Osteoblast (primary cell): ENCODE data around the gene NUMB. TPM values are rescaled to one million over a fixed set of nuclear protein-coding genes. Genes with fewer than 3 reads are reported as not detected.

Experiments
- DNase-seq: peaks from one replicate; pipeline ENCODE4 v3.0.0; 2011; ENCODE audit warnings: low spot score, mixed read lengths; ENCODE audit not compliant: insufficient read length; ENCODE audit errors: missing footprints
- H2AFZ ChIP-seq: 2 replicates; pipeline ENCODE4 v1.6.0; 2011; ENCODE audit warnings: mild to moderate bottlenecking, low read length
- H3K27ac ChIP-seq: 2 replicates; pipeline ENCODE4 v1.5.1; 2011; ENCODE audit warnings: mild to moderate bottlenecking, low read depth, low read length, moderate library complexity
- H3K27me3 ChIP-seq: 2 replicates; pipeline ENCODE4 v1.6.0; 2012; ENCODE audit warnings: mild to moderate bottlenecking, control low read depth, inconsistent platforms, low read length, moderate library complexity; ENCODE audit not compliant: insufficient read depth
- H3K36me3 ChIP-seq: 2 replicates; pipeline ENCODE4 v1.5.1; 2011; ENCODE audit warnings: mild to moderate bottlenecking, low read length, control low read depth, moderate library complexity; ENCODE audit not compliant: insufficient read depth
- H3K4me1 ChIP-seq: 2 replicates; pipeline ENCODE4 v1.5.1; 2011; ENCODE audit warnings: mild to moderate bottlenecking, low read length, control low read depth, moderate library complexity; ENCODE audit not compliant: insufficient read depth
- H3K4me2 ChIP-seq: 2 replicates; pipeline ENCODE4 v1.6.0; 2011; ENCODE audit warnings: mild to moderate bottlenecking, low read length; ENCODE audit not compliant: insufficient read depth
- H3K4me3 ChIP-seq: fragments of 200-600 bp; sonication (generic); 3 replicates; pipeline ENCODE4 v1.5.1; 2012; ENCODE audit warnings: mild to moderate bottlenecking, low read length, inconsistent platforms; ENCODE audit not compliant: insufficient read depth
- H3K79me2 ChIP-seq: 2 replicates; pipeline ENCODE4 v1.6.0; 2012; ENCODE audit warnings: mild to moderate bottlenecking, low read length, control low read depth, inconsistent platforms; ENCODE audit not compliant: insufficient read depth
- H3K9me3 ChIP-seq: 2 replicates; pipeline ENCODE4 v1.5.1; 2011; ENCODE audit warnings: low read depth, low read length, control low read depth
- H4K20me1 ChIP-seq: 2 replicates; pipeline ENCODE4 v1.6.0; 2012; ENCODE audit warnings: mild to moderate bottlenecking, low read length, control low read depth; ENCODE audit not compliant: insufficient read depth
- total RNA-seq: library from RNA; depleted of rRNA; stranded (reverse); fragments of >200 nt; gene quantifications from 2 replicates; pipeline ENCODE4 v1.2.3, GENCODE V29; 2012
- TF ChIP-seq, protein P1 (sequence below): IDR thresholded peaks from 2 replicates; pipeline ENCODE4 v1.5.1; 2011; ENCODE audit warnings: mild to moderate bottlenecking, low read depth, low read length, moderate library complexity; ENCODE audit errors: extremely low read depth

NUMB gene
- total RNA-seq, 1 donor, result 52.5 TPM

DNA sequence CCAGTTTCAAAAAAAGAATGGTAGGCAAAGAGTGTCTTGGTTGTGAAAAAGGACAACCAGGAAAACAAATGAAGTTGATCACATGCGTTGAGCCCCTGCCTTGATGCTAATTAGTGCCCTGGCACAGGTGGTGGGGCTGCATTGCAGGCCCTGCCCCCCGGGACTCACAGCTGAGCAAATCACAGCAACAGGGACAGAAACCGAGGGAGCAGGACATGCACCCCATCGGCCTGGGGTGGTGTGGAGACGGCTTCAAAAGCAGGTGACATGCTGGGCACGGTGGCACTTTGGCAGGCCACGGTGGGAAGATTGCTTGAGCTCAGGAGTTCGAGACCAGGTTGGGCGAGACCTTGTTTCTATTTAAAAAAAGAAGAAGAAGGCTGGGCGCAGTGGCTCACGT is 222.2 kb downstream of the NUMB start:
- H4K20me1 ChIP-seq, result peaks cover 9% of the 10 kb centered on the region
- H3K9me3 ChIP-seq, result no peaks in the 10 kb centered on the region
- peaks cover 75% of the 10 kb centered on the region for H3K27me3 ChIP-seq

DNA sequence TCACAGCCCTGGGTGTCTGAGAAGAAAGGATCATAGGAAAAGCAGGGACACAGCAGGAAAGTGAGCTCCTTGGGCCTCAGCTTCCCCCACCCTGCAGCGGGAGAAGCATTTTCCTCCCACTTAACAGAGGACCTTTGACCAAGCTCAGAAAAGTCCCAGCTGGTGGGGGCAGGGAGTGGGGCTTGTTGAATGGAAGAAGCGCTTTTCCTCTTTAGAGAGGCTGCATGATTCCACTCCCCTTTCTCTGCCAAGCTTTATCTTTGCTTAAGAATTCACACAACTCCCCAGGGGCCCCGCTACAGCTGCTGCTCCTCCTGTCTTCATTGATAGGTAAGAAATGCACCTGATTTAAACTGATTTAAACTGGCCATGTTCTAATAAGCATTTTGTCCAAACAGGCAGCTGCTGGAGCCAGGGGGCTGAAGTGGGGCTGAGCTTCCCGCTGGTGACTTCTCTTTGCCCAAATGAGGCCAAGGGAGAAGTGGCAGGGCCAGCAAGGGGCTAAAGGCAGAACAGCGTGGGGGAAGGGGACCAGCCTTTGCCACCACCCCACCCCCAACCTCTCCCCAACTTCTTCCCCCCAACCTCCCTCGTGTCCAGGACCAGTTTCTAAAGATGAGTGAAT is 222.7 kb downstream of the NUMB start:
- no peak overlapping the region for H3K4me2 ChIP-seq
- H3K27ac ChIP-seq, result no peak overlapping the region
- TF ChIP-seq, protein P1, sequence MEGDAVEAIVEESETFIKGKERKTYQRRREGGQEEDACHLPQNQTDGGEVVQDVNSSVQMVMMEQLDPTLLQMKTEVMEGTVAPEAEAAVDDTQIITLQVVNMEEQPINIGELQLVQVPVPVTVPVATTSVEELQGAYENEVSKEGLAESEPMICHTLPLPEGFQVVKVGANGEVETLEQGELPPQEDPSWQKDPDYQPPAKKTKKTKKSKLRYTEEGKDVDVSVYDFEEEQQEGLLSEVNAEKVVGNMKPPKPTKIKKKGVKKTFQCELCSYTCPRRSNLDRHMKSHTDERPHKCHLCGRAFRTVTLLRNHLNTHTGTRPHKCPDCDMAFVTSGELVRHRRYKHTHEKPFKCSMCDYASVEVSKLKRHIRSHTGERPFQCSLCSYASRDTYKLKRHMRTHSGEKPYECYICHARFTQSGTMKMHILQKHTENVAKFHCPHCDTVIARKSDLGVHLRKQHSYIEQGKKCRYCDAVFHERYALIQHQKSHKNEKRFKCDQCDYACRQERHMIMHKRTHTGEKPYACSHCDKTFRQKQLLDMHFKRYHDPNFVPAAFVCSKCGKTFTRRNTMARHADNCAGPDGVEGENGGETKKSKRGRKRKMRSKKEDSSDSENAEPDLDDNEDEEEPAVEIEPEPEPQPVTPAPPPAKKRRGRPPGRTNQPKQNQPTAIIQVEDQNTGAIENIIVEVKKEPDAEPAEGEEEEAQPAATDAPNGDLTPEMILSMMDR, result no peak
- peaks cover 9% of the 10 kb centered on the region for H4K20me1 ChIP-seq
- no peaks in the 10 kb centered on the region for H3K36me3 ChIP-seq
- no peaks in the 10 kb centered on the region for H3K9me3 ChIP-seq
- H3K4me3 ChIP-seq, result no peak overlapping the region
- H2AFZ ChIP-seq, result no peak overlapping the region
- peaks cover 74% of the 10 kb centered on the region for H3K27me3 ChIP-seq
- peak; percentile 85 for DNase-seq
- H3K4me1 ChIP-seq, result peaks cover 20% of the 10 kb centered on the region
- no peaks in the 10 kb centered on the region for H3K79me2 ChIP-seq

More for the DNA sequence above, 222.2 kb downstream of the NUMB start:
- TF ChIP-seq, protein P1, result no peak
- Histone ChIP-seq H3K36me3 (no peaks in the 10 kb centered on the region), H3K4me3 (no peak overlapping the region), H2AFZ (no peak overlapping the region), H3K79me2 (no peaks in the 10 kb centered on the region), H3K4me2 (no peak overlapping the region), H3K27ac (no peak overlapping the region), H3K4me1 (peaks cover 20% of the 10 kb centered on the region)
- peak; percentile 70 for DNase-seq

DNA sequence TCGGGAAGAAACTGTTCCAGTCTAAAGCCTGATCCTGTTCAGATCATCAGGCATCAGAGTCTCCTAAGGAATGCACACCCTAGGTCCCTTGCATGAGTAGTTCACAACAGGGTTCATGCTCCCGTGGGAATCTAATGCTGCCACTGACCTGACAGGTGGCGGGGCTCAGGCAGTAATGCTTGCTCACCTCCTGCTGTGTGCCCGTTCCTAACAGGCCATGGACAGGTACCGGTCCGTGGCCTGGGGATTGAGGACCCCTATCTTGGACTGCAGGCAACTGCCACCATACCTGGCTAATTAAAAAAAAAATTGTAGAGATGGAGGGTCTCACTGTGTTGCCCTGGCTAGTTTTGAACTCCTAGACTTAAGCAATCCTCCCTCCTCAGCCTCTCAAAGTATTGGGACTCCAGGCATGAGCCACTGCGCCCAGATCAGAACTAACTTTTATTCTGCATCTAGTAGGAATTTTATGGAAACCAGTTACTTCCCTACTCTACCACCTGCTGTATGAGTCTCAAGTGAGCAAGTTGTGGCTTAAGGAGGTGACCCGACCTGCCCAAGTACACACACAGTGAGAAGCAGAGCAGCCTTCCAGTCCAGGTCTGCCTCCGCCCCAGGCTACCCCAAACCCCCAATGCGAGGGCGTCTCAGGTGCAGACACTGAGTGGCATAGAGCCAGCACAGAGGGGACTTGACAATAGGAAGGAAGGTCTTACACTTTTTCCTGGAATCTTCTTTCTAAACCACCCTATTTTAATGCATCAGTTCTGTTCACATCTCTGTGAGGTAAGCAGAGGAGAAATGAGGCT is 223.6 kb downstream of the NUMB start:
- peaks cover 19% of the 10 kb centered on the region for H3K4me1 ChIP-seq
- H4K20me1 ChIP-seq, result peaks cover 9% of the 10 kb centered on the region
- no peak overlapping the region for H3K4me2 ChIP-seq
- H3K27ac ChIP-seq, result no peak overlapping the region
- TF ChIP-seq, protein P1, result no peak
- H3K27me3 ChIP-seq, result peaks cover 71% of the 10 kb centered on the region
- H3K4me3 ChIP-seq, result no peak overlapping the region
- H2AFZ ChIP-seq, result no peak overlapping the region
- H3K36me3 ChIP-seq, result no peaks in the 10 kb centered on the region
- no peaks in the 10 kb centered on the region for H3K79me2 ChIP-seq
- peak; percentile 45 for DNase-seq
- no peaks in the 10 kb centered on the region for H3K9me3 ChIP-seq

DNA sequence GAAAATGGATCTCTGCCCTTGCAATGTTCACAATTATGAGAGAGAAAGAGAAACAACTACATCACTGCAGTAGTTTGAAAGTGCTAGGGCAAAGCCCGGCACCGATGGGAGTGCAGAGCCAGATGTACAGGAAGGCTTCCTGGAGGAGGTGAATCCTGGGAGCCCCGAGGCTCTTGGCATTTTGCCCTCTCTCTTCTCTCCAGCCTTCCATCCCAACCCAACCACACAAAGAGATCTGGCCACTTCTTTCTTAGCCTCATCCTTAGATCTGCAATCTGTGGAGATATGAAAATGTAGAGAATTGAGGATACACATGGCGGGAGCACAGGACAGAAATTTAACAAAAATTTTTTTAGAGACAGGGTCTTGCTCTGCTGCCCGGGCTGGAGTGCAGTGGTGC is 224.3 kb downstream of the NUMB start:
- Histone ChIP-seq H3K4me3 (no peak overlapping the region), H3K79me2 (no peaks in the 10 kb centered on the region), H3K9me3 (no peaks in the 10 kb centered on the region), H3K27me3 (peaks cover 67% of the 10 kb centered on the region), H3K27ac (no peak overlapping the region), H4K20me1 (peaks cover 8% of the 10 kb centered on the region), H3K4me2 (no peak overlapping the region), H3K4me1 (peaks cover 11% of the 10 kb centered on the region), H3K36me3 (no peaks in the 10 kb centered on the region), H2AFZ (no peak overlapping the region)
- TF ChIP-seq, protein P1, result no peak
- peak; percentile 78 for DNase-seq
